Transverse colon (tissue), 4 donors: Measurements from ENCODE around the gene PTCH1. TPM values are rescaled to one million over a fixed set of nuclear protein-coding genes. Genes with fewer than 3 reads are reported as not detected.

Source experiments
- DNase-seq: peaks from one replicate; pipeline ENCODE4 v3.0.0-alpha.2; 2019
- H3K27ac ChIP-seq, 4 donors: fragments of 200-600 bp; sonication (generic); 2 replicates each; pipeline ENCODE4 v1.5.1; 2016 to 2018; ENCODE audit warnings: inconsistent platforms in 4 of 4
- H3K27me3 ChIP-seq: fragments of 200-600 bp; sonication (generic); 2 replicates; pipeline ENCODE4 v1.5.1; 2017; ENCODE audit warnings: inconsistent platforms
- H3K36me3 ChIP-seq, 4 donors: fragments of 200-600 bp; sonication (generic); 2 replicates each; pipeline ENCODE4 v1.5.1; 2017 to 2019; ENCODE audit warnings: inconsistent platforms in 4 of 4
- H3K4me1 ChIP-seq, 4 donors: fragments of 200-600 bp; sonication (generic); 2 replicates each; pipeline ENCODE4 v1.5.1; 2017 to 2020; ENCODE audit warnings: inconsistent platforms in 4 of 4
- H3K4me3 ChIP-seq, 4 donors: fragments of 200-600 bp; sonication (generic); 1 replicate in 1 of 4; 2 replicates in 3 of 4; pipeline versions ENCODE4 v1.5.1 to v1.6.1; 2017 to 2019; ENCODE audit warnings: inconsistent platforms in 4 of 4
- H3K9me3 ChIP-seq, 2 donors: fragments of 200-600 bp; sonication (generic); 2 replicates each; pipeline ENCODE4 v1.5.1; 2017 to 2019; ENCODE audit warnings: inconsistent platforms in 2 of 2
- CTCF ChIP-seq, 5 experiments: fragments of 200-600 bp in 3 of 5; fragments of 450-650 bp in 2 of 5; sonication (generic) in 3 of 5; IDR thresholded peaks; 1 replicate in 2 of 5; 2 replicates in 3 of 5; pipeline ENCODE4 v1.5.1; 2016 to 2017; ENCODE audit warnings: antibody characterized with exemption in 5 of 5, inconsistent platforms in 3 of 5, mild to moderate bottlenecking in 2 of 5, moderate library complexity in 1 of 5
- EP300 ChIP-seq: sonication (generic); formaldehyde crosslinking; IDR thresholded peaks from one replicate; pipeline ENCODE4 v1.6.1; 2017; ENCODE audit warnings: antibody characterized with exemption, low read depth
- POLR2A ChIP-seq: fragments of 450-650 bp; IDR thresholded peaks from one replicate; pipeline ENCODE4 v1.6.1; 2016; ENCODE audit warnings: antibody characterized with exemption, mild to moderate bottlenecking, moderate library complexity
- POLR2AphosphoS5 ChIP-seq, 3 donors: sonication (generic); formaldehyde crosslinking; IDR thresholded peaks; one replicate each; pipeline ENCODE4 v1.6.1; 2016; ENCODE audit warnings: antibody characterized with exemption in 3 of 3
- WGBS, 2 donors: methylation state at CpG; one replicate each; pipeline ENCODE4 v1.1.5; 2018; ENCODE audit warnings: low coverage in 1 of 2; 5-methylcytosine and 5-hydroxymethylcytosine counted together
- in situ Hi-C, 4 donors: fragments of 200-750 bp; cut with MboI; loops; one replicate each; pipeline versions ENCODE4 v1.15.0 to v1.15.1; 2017; ENCODE audit warnings: low sequenced_read_pairs in 3 of 4, low pct_ligation_motif_present in 1 of 4, low pct_unique_long_range_greater_than_20kb in 1 of 4
- intact Hi-C: fragments of 100-400 bp; cut with DNase I; formaldehyde crosslinking; loops from one replicate; pipeline ENCODE4 v1.15.1; 2023; ENCODE audit warnings: low total_unique reads
- total RNA-seq, 4 donors: library from RNA; depleted of rRNA; stranded (reverse); fragments of >200 nt; gene quantifications; one replicate each; pipeline ENCODE4 v1.1.0, GENCODE V29; 2016

Gene PTCH1
- total RNA-seq, 4 donors from 2014 or later: 12.3 to 50.9 (median 26.4) TPM

DNA sequence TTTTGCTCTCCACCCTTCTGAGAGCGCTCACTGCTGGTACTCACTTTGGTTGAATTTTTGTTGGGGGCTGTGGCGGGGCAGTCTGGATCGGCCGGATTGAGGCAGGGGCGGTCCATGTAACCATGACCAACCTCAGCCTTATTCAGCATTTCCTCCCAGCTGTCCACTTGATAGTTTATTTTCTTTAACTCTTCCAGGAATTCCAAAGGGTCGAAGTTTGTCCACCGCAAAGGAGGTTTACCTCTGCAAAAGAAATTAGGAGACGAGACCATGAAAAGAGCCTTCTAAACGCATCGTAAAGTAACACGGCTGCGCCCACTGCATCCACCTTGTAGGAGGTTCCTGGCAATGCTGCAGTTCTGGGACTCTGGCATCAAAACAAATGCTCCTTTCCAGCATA is 36.4 kb downstream of the PTCH1 start:
- no peak for DNase-seq
- TF ChIP-seq POLR2A: no peak
- TF ChIP-seq CTCF (IDR thresholded peaks at IDR 0.05): no peak
- TF ChIP-seq POLR2AphosphoS5 (IDR thresholded peaks at IDR 0.05): no peak
- no peak for TF ChIP-seq EP300
- intact Hi-C loops (no loop called here), in situ Hi-C loops (no loop called here)
- Histone ChIP-seq H3K27ac (no peak overlapping the region), H3K9me3 (no peaks in the 10 kb centered on the region), H3K27me3 (no peaks in the 10 kb centered on the region), H3K4me1 (peaks cover 0 to 17% (median 0%) of the 10 kb centered on the region in 4 donors), H3K36me3 (peaks cover 0 to 22% (median 9%) of the 10 kb centered on the region in 4 donors), H3K4me3 (no peak overlapping the region)
- WGBS, 2 donors: 88 to 100% methylated on average over 4 to 12 of the region's 12 CpGs

- WGBS, 2 donors: 94 to 100% methylated on average over 2 to 9 of the region's 9 CpGs
- Histone ChIP-seq H3K27me3 (no peaks in the 10 kb centered on the region), H3K4me1 (peaks cover 0 to 9% (median 0%) of the 10 kb centered on the region in 4 donors), H3K36me3 (peaks cover 0 to 25% (median 12%) of the 10 kb centered on the region in 4 donors), H3K9me3 (no peaks in the 10 kb centered on the region), H3K27ac (no peak overlapping the region), H3K4me3 (no peak overlapping the region)
- in situ Hi-C loops (no loop called here), intact Hi-C loops (no loop called here)
- no peak for TF ChIP-seq EP300
- TF ChIP-seq POLR2AphosphoS5 (IDR thresholded peaks at IDR 0.05): no peak
- TF ChIP-seq CTCF (IDR thresholded peaks at IDR 0.05): no peak
- no peak for TF ChIP-seq POLR2A
- DNase-seq: no peak
Measured at GRCh38 chr9:95479330-95479729, 37.4 kb downstream of the PTCH1 start.

GRCh38 chr9:95478335-95478734 is 38.4 kb downstream of the PTCH1 start:
- H3K27me3 ChIP-seq: no peaks in the 10 kb centered on the region
- peaks cover 0 to 4% (median 0%) of the 10 kb centered on the region in 4 donors for H3K4me1 ChIP-seq
- in situ Hi-C loops (no loop called here), intact Hi-C loops (no loop called here)
- no peak overlapping the region for H3K4me3 ChIP-seq
- no peak overlapping the region for H3K27ac ChIP-seq
- peaks cover 0 to 32% (median 12%) of the 10 kb centered on the region in 4 donors for H3K36me3 ChIP-seq
- 85% methylated on average over 5 of the region's 5 CpGs; no CpG with 5 or more reads in 1 of the 2 donors for WGBS, 2 donors
- TF ChIP-seq CTCF (IDR thresholded peaks at IDR 0.05) (no peak), POLR2AphosphoS5 (IDR thresholded peaks at IDR 0.05) (no peak), EP300 (no peak), POLR2A (no peak)
- no peak for DNase-seq
- no peaks in the 10 kb centered on the region for H3K9me3 ChIP-seq

DNA sequence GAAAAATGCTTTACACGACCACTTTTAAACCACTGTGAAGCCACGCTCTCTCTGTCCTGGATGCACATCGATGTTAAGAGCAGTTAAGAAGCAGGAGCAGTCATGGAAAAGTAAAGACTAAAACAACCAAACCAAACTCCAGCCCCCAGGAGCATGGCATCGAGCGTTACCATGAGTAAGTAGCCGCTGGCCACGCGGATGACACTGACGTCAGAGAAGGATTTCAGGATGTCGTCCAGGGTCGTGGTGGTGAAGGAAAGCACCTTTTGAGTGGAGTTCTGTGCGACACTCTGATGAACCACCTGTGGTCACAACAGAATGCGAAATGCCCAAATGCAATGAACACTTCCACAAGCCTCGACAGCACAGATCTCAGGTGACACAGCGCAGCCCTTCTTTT is 38.9 kb downstream of the PTCH1 start:
- WGBS, 2 donors: 94% methylated on average over 3 to 15 of the region's 15 CpGs
- Histone ChIP-seq H3K27me3 (no peaks in the 10 kb centered on the region), H3K4me1 (peaks cover 0 to 4% (median 0%) of the 10 kb centered on the region in 4 donors), H3K36me3 (peaks cover 0 to 36% (median 12%) of the 10 kb centered on the region in 4 donors), H3K4me3 (no peak overlapping the region), H3K27ac (no peak overlapping the region), H3K9me3 (no peaks in the 10 kb centered on the region)
- no peak for TF ChIP-seq CTCF (IDR thresholded peaks at IDR 0.05)
- no peak for TF ChIP-seq POLR2AphosphoS5 (IDR thresholded peaks at IDR 0.05)
- TF ChIP-seq POLR2A: no peak
- TF ChIP-seq EP300: no peak
- intact Hi-C loops (no loop called here), in situ Hi-C loops (no loop called here)
- DNase-seq: no peak
